Measurements from ENCODE around the gene TBC1D21.

The TBC1D21 gene

GRCh38 chr15:73926219-73927002 lies 53.0 kb downstream of the TBC1D21 start, which contains the start of gene LOXL1 (continued):
- TF ChIP-seq PRDM2 (tag by site-specific recombination; IDR thresholded peaks at IDR 0.05; ENCODE audit: borderline replicate concordance) (no peak), ZFP3 (tag by site-specific recombination; IDR thresholded peaks at IDR 0.05; ENCODE audit: low read depth) (no peak), KLF7 (tag by site-specific recombination; IDR thresholded peaks at IDR 0.05; ENCODE audit: borderline replicate concordance) (no peak; the same call in 1 of the 2 replicates), ZNF426 (tag by site-specific recombination; IDR thresholded peaks at IDR 0.05) (no peak), ZNF585B (tag by site-specific recombination; IDR thresholded peaks at IDR 0.05) (peak; percentile 71), ZNF624 (tag by site-specific recombination; IDR thresholded peaks at IDR 0.05) (no peak), ZNF510 (tag by site-specific recombination; IDR thresholded peaks at IDR 0.05; ENCODE audit: insufficient replicate concordance) (no peak), ZNF561 (tag by site-specific recombination; IDR thresholded peaks at IDR 0.05; ENCODE audit: borderline replicate concordance) (no peak), ZNF792 (tag by site-specific recombination; IDR thresholded peaks at IDR 0.05) (no peak), ZBTB7A (tag by site-specific recombination; IDR thresholded peaks at IDR 0.05; ENCODE audit: low read depth) (no peak), ZNF514 (tag by site-specific recombination; IDR thresholded peaks at IDR 0.05) (no peak), ZBTB49 (tag by site-specific recombination; IDR thresholded peaks at IDR 0.05; ENCODE audit: low read depth) (no peak), ZBTB1 (tag by site-specific recombination; IDR thresholded peaks at IDR 0.05) (no peak), ZNF354C (tag by site-specific recombination; IDR thresholded peaks at IDR 0.05; ENCODE audit: borderline replicate concordance, low read depth) (no peak), ZNF548 (tag by site-specific recombination; IDR thresholded peaks at IDR 0.05) (no peak), ZNF488 (tag by site-specific recombination; IDR thresholded peaks at IDR 0.05) (no peak), ZNF768 (tag by site-specific recombination; IDR thresholded peaks at IDR 0.05) (no peak), ZNF335 (tag by site-specific recombination; conservative IDR thresholded peaks at IDR 0.05) (peak; percentile 89), ZIC2 (tag by site-specific recombination; IDR thresholded peaks at IDR 0.05) (peak; percentile 98)
- TF ChIP-seq, protein P1, sequence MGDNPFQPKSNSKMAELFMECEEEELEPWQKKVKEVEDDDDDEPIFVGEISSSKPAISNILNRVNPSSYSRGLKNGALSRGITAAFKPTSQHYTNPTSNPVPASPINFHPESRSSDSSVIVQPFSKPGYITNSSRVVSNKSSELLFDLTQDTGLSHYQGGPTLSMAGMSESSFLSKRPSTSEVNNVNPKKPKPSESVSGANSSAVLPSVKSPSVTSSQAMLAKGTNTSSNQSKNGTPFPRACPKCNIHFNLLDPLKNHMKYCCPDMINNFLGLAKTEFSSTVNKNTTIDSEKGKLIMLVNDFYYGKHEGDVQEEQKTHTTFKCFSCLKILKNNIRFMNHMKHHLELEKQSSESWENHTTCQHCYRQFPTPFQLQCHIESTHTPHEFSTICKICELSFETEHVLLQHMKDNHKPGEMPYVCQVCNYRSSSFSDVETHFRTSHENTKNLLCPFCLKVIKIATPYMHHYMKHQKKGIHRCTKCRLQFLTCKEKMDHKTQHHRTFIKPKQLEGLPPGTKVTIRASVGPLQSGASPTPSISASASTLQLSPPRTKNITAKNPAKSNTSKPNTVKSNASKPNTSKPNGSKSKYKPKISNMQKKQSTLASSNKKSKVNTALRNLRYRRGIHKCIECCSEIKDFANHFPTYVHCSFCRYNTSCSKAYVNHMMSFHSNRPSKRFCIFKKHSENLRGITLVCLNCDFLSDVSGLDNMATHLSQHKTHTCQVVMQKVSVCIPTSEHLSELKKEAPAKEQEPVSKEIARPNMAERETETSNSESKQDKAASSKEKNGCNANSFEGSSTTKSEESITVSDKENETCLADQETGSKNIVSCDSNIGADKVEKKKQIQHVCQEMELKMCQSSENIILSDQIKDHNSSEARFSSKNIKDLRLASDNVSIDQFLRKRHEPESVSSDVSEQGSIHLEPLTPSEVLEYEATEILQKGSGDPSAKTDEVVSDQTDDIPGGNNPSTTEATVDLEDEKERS (tag by site-specific recombination; IDR thresholded peaks at IDR 0.05), result no peak
- TF ChIP-seq, protein P2, sequence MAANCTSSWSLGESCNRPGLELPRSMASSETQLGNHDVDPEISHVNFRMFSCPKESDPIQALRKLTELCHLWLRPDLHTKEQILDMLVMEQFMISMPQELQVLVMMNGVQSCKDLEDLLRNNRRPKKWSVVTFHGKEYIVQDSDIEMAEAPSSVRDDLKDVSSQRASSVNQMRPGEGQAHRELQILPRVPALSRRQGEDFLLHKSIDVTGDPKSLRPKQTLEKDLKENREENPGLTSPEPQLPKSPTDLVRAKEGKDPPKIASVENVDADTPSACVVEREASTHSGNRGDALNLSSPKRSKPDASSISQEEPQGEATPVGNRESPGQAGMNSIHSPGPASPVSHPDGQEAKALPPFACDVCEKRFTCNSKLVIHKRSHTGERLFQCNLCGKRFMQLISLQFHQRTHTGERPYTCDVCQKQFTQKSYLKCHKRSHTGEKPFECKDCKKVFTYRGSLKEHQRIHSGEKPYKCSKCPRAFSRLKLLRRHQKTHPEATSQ (tag by site-specific recombination; IDR thresholded peaks at IDR 0.05), result 0 out of 2 replicates have a peak, but pooled peaks have one; percentile 4
- TF ChIP-seq, protein P3, sequence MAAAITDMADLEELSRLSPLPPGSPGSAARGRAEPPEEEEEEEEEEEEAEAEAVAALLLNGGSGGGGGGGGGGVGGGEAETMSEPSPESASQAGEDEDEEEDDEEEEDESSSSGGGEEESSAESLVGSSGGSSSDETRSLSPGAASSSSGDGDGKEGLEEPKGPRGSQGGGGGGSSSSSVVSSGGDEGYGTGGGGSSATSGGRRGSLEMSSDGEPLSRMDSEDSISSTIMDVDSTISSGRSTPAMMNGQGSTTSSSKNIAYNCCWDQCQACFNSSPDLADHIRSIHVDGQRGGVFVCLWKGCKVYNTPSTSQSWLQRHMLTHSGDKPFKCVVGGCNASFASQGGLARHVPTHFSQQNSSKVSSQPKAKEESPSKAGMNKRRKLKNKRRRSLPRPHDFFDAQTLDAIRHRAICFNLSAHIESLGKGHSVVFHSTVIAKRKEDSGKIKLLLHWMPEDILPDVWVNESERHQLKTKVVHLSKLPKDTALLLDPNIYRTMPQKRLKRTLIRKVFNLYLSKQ (tag by site-specific recombination; IDR thresholded peaks at IDR 0.05; ENCODE audit: borderline replicate concordance), result no peak

Data from HEK293 (cell line).